GM19372 (cell line): ENCODE results near the gene ARFGAP3.
"Not testable (repeated sequence)": the region's sequence is repeated elsewhere in the genome, so short reads cannot be mapped to it uniquely, and the experiment has no call there.

Experiments
- ATAC-seq: cut with Tn5 transposase; IDR thresholded peaks from one replicate; pipeline ENCODE4 v1.9.1; 2021; ENCODE audit warnings: mild to moderate bottlenecking, low read depth, moderate library complexity; ENCODE audit not compliant: unreplicated experiment

The ARFGAP3 gene

GRCh38 chr22:42799461-42800405, 57.3 kb downstream of the ARFGAP3 start:
- ATAC-seq, result no peak

GRCh38 chr22:42799061-42799460, 58.0 kb downstream of the ARFGAP3 start:
- no peak for ATAC-seq

GRCh38 chr22:42797011-42797410, 60.1 kb downstream of the ARFGAP3 start:
- no peak for ATAC-seq

DNA sequence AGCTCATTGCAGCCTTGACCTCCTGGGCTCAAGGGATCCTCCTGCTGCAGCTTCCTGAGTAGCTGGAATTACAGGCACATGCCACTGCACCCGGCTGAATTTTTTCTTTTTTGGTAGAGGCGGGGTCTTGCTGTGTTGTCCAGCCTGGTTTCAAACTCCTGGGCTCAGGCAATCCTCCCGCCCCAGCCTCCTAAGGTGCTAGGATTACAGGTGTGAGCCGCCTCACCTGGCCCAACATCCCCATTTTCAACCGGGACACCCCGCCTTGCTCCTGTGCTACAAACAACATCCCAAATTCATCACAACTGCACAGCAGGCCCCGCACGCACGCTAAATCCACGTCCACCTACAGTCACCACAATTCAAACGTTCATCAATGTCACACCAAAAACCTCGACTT, 61.0 kb downstream of the ARFGAP3 start:
- ATAC-seq, result no peak

DNA sequence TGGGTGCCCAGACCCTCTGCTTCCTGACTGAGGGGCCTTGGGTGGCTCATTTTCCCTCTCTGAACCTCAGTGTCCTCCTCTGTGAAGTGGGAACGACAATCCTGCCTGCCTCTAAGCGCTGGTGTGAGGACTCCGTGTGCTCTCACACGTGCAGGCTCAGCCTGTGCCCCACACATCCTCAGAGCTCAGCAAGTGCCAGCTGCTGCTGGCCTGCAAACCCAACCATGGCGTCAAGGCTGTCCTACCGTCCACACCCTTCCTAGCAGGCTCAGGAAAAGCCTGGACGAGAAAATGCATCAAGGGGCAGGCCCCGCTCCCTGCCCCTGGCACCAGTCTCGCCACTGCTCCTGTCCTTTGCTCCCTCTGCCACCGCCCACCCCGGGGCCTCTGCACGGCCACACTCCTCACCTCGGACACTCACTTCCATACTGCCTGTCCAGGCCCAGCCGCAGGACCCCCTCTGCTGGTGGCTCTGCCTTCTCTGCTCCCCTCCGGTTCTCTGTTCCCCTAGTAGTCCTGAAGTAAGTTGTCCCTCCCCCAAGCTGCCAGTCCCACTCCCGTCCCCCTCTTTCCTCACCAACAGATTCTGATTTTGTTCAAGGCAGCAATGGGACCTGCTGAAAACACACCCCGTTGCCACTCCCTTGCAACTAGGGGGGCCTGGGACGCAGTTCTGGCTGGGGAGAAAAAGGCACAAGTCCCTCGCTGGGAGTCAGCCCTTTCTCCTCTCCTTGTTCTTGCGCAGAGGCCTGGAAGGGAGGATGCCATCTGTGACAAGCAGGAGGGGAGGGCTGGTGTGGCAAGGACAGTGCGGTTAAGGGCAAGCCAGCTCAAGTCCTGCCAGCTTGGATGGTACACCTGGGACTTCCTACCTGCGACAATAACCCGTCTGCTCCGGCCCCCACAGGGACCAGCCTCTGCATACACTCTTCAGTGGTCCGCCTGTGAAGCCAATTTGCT, 62.2 kb downstream of the ARFGAP3 start:
- no peak for ATAC-seq

DNA sequence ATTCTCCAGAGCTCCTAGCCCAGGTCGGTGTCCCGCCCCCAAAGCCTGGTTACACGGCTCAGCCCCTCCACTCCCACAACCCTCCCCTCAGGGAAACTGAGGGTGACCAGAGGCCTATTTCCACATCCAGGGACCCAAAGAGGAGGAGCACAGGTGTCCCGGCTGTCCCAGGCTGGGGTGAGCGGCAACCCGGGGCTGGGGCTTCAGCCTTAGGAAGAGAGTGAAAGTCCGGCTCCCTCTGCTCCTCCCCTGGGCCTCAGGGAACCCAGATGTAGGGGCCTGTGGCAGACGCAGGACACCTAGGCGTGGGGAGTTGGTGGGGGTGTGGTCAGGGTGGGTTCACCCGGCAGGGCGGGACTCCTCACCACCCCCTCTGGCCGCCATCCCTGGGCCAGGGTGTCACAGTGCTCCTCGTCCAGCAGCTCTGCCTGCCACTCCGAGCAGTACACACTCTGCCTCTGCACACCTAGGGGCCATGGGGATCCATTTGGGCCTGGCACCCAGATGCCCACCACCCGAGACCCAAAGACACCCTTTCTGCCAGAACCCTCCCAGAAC, 63.1 kb downstream of the ARFGAP3 start:
- no peak for ATAC-seq

DNA sequence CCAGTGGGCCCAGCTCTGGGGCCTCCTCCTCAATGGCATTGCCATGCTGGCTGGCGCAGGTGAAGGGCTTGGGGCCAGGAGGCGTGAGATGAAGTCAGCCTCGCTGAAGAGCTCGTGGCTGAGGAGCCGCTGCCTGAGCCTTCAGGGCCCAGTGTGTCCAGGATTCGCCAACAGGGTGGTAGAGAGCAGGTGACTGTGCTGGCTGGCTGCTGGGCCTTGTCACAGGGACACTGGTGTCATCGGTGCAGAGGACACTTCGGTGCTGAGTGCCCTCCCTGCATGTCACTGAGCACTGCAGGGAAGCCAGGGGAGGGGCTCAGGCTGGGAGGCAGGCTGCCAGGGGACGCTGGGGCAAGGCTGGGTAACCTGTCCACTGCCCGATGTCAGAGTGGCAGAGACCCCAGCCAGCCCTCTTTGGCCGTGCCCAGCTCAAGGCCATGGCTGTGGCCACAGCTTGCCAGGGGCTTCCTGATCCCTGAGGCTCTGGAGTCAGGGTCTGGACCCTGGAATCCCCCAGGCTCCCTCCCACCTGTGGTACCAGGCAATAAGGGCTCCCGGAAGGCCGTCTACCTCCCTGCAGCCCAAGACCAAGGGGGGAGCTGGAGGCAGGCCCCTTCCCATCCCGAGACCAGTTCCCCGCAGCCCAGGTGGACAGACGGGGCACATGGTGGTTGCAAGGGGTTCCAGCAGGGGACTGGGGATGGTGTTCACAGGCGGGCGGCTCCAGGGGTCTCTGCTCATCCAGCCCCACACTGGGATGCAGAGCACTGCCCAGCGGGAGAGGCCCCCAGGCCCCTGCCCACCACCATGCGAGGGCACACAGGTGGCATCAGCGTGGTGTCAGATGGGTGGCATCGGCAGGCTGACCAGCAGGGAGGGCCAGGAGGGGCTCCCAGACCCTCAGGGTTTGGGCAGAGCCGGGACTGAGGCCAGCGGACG, 63.9 kb downstream of the ARFGAP3 start:
- ATAC-seq, result no peak

DNA sequence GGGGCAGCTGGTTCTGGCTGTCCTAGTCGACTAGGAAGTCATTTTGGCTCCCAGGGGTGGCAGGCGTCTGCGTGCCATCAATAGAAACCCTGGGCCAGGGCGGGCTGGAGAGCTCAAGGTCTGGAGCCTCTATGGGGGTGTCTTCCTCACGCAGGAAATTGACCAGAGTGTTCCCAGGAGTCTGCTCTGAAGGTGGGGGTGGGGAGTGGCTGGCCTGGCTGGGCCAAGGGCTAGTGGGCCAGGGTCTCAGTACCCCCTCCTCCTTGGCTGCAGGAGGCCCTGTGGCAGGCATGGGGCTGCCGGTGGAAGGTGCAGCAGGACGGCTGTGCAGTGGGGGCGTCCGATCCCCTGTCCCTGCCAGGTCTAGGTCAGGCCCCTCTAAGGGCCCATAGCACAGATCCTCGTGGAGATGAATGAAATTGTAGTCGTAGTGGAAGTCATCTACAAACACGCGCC, 64.6 kb downstream of the ARFGAP3 start:
- ATAC-seq, result no peak

DNA sequence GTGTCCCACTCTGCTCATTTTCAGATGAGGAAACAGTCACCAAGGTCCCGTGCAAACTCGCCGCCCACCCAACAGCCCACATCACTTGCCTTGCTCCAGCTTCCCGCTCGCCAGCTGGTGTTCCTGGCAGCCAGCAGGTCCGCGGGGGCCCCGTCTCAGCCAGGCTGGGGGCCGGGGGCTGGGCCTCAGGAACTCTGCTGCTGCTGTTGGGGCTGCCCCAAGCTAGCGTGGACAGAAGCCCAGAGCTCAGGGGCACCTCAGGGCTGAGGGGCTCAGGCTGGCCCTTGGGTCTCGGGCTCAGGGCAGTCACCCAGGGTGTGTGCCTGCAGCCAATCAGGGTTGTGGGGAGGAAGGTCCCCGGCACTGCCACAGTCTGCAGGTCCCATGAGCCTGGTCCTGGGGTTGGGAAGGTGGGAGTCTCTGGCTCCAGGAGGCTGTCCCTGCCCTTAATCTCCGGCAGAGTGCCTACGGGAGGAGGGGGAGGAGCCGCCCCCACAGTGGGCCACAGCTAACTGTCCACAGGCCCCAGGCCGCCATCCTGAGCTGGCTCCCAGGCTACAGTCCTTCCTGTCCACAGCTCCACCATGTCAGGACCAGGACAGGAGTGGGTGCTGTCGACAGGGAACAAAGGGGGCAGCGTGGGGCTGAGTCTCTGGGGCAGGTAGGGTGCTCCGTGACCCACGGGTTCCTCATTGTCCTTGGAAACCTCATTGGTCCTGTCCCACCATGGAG, 65.2 kb downstream of the ARFGAP3 start:
- no peak for ATAC-seq

GRCh38 chr22:42788466-42788865, 68.6 kb downstream of the ARFGAP3 start:
- ATAC-seq, result no peak

DNA sequence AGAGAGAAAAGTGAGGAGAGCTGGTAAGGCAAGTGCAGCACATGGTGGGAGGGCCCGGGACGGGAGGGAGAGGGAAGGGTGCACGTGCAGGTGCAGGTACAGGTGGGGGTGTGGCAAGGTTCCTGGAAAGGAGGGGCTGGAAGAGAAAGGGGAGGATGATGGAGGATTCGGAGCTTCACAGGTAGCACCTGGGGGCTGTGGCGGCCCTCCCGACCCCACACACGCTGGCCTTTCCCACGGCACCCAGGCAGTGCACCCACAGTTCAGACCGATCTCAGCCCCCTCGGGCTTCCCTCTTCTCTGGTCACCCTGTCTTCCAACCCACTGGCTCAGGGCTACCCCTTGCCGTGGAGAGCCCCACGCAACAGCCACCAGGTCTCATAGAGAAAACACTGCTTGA, 69.1 kb downstream of the ARFGAP3 start:
- ATAC-seq, result no peak

DNA sequence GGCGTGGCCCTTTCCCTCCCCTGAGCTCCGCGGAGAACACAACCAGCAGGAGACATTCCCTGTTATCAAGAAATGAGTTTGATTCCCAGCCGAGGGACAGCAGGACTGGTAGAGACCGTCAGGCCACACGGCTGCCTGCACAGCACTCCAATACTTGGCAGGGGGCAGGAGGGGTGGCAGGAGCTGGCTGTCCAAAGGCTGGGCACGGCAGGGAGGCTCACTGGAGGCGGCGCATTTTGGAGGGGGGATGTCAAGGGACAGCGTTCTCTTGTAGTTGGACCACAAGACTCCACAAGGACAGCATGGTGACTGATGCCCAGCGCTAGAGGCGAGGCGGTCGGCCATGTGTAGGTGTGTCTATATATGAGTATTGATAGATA, 69.7 kb downstream of the ARFGAP3 start:
- no peak for ATAC-seq

GRCh38 chr22:42786606-42787356, 70.3 kb downstream of the ARFGAP3 start:
- ATAC-seq, result no peak

GRCh38 chr22:42785706-42786499, 71.2 kb downstream of the ARFGAP3 start:
- no peak for ATAC-seq

DNA sequence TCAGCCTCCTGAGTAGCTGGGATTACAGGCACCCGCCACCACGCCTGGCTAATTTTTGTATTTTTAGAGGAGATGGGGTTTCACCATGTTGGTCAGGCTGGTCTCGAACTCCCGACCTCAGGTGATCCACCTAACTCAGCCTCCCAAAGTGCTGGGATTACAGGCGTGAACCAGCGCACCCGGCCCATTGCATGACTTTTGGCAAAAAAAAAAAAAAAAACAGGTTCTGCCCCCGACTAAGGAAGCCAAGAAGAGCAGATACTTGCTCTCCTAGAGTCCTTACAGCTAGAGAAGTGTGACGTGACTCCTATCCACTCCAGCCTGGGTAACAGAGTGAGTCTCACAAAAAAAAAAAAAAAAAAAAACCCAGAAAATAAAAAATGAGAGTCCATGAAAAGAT, 74.8 kb downstream of the ARFGAP3 start:
- not testable (repeated sequence) for ATAC-seq

DNA sequence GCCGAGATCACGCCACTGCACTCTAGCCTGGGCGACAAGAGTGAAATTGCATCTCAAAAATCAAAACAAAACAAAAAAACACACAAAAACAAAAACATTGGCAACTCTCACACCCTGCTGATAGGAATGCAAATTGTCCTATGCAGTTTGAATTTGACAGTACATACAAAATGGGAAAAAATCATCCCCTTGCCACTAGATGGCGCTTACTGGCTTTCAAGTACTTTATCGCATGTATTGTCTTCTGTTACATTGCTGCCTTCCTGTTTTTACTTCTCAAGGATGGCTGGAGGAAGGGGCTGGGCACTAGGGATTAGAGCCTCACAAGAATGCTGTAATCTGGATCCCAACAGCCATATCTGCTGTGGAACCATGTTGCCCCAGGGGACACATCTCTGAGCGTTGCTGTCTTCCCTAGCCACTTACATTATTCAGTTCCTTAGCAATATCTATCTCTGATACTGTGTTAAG, 77.0 kb downstream of the ARFGAP3 start:
- ATAC-seq, result no peak

- ATAC-seq, result no peak
These were observed 79.9 kb downstream of the ARFGAP3 start for GRCh38 chr22:42777126-42777525.
